ENCODE data around the gene NAA38. TPM values are rescaled to one million over a fixed set of nuclear protein-coding genes. Genes with fewer than 3 reads are reported as not detected.

NAA38 gene
- total RNA-seq, 2 donors from 2014 or later = 59.5 to 133 TPM

DNA sequence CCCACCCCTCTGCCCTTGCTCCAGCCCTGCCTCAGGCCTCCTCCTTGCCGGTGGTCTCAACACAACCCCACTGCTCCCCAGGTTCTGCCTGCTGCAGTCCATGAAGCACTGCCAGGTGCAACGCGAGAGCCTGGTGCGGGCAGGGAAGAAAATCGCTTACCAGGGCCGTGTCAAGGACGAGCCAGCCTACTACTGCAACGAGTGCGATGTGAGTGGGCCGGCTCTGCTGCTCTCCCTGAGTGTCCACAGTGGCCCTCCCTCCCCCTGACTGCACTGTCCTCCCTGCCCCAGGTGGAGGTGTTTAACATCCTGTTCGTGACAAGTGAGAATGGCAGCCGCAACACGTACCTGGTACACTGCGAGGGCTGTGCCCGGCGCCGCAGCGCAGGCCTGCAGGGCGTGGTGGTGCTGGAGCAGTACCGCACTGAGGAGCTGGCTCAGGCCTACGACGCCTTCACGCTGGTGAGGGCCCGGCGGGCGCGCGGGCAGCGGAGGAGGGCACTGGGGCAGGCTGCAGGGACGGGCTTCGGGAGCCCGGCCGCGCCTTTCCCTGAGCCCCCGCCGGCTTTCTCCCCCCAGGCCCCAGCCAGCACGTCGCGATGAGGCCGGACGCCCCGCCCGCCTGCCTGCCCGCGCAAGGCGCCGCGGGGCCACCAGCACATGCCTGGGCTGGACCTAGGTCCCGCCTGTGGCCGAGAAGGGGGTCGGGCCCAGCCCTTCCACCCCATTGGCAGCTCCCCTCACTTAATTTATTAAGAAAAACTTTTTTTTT, 4.3 kb downstream of the NAA38 start:
- peaks cover 20% of the 10 kb centered on the region for H3K36me3 ChIP-seq
- H3K9ac ChIP-seq (ENCODE audit: low read depth in 2 of 2, low read length in 2 of 2) = no peak overlapping the region
- no peak overlapping the region for H3K27ac ChIP-seq
- DNase-seq = no peak
- peaks cover 9% of the 10 kb centered on the region for H3K4me1 ChIP-seq
- H3K9me3 ChIP-seq = no peaks in the 10 kb centered on the region
- H3K27me3 ChIP-seq = no peaks in the 10 kb centered on the region
- TF ChIP-seq, protein P1, sequence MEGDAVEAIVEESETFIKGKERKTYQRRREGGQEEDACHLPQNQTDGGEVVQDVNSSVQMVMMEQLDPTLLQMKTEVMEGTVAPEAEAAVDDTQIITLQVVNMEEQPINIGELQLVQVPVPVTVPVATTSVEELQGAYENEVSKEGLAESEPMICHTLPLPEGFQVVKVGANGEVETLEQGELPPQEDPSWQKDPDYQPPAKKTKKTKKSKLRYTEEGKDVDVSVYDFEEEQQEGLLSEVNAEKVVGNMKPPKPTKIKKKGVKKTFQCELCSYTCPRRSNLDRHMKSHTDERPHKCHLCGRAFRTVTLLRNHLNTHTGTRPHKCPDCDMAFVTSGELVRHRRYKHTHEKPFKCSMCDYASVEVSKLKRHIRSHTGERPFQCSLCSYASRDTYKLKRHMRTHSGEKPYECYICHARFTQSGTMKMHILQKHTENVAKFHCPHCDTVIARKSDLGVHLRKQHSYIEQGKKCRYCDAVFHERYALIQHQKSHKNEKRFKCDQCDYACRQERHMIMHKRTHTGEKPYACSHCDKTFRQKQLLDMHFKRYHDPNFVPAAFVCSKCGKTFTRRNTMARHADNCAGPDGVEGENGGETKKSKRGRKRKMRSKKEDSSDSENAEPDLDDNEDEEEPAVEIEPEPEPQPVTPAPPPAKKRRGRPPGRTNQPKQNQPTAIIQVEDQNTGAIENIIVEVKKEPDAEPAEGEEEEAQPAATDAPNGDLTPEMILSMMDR (IDR thresholded peaks at IDR 0.05) = no peak
- no peak overlapping the region for H3K4me3 ChIP-seq
- intact Hi-C loops (cut with DNase I) = loop anchor here (2.0 kb wide), 1 partner anchor 20 kb away; no protein-coding TSS in a partner anchor

DNA sequence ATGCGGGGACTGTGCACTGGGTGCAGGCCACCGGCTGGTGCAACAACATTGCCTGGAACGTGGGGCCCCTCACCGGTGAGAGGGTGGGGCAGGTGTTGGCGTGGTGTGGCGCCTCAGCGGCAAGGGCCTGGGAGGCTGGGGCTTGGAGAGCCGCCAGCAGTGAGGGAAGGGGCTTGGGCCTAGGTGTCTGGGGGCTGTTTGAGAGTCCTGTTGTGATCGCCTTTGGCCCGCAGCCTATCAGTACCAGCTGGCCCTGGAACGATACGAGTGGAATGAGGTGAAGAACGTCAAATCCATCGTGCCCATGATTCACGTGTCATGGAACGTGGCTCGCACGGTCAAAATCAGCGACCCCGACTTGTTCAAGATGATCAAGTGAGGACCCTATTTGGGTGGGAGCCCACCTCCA, 5.1 kb downstream of the NAA38 start:
- H3K4me1 ChIP-seq = peaks cover 9% of the 10 kb centered on the region
- H3K36me3 ChIP-seq = peaks cover 20% of the 10 kb centered on the region
- H3K9me3 ChIP-seq = no peaks in the 10 kb centered on the region
- intact Hi-C loops (cut with DNase I) = loop anchor here (2.0 kb wide), 1 partner anchor 19 kb away; no protein-coding TSS in a partner anchor
- H3K27me3 ChIP-seq = no peaks in the 10 kb centered on the region
- TF ChIP-seq, protein P1 (IDR thresholded peaks at IDR 0.05) = no peak
- no peak overlapping the region for H3K4me3 ChIP-seq
- H3K27ac ChIP-seq = no peak overlapping the region
- no peak for DNase-seq
- H3K9ac ChIP-seq (ENCODE audit: low read depth in 2 of 2, low read length in 2 of 2) = peak overlapping the region; percentile 2 to 19

DNA sequence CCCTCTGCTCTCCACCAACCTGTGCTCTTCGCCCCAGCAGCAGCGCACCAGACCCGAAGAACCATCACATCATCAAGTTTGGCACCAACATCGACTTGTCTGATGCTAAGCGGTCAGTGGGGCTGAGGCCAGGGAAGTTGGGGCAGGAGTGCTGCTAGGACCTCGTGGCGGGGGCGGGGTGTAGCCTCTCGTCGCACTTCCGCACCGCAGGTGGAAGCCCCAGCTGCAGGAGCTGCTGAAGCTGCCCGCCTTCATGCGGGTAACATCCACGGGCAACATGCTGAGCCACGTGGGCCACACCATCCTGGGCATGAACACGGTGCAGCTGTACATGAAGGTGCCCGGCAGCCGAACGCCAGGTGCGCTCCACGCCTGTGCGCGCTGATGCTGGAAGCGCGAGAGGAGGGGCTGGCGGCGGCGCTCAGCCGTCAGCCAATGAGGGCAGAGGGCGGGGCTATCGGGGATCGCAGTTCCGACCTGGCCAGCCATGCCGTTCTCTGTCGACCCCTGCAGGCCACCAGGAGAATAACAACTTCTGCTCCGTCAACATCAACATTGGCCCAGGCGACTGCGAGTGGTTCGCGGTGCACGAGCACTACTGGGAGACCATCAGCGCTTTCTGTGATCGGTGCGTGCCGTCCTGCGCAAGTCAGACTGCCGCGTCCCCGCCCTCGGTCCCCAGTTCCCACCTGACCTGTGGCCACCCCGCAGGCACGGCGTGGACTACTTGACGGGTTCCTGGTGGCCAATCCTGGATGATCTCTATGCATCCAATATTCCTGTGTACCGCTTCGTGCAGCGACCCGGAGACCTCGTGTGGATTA, 5.7 kb downstream of the NAA38 start:
- TF ChIP-seq, protein P1 (IDR thresholded peaks at IDR 0.05) = peak; percentile 94
- peak; percentile 92 for DNase-seq
- Histone ChIP-seq H3K4me1 (peaks cover 9% of the 10 kb centered on the region), H3K27me3 (no peaks in the 10 kb centered on the region), H3K36me3 (peaks cover 20% of the 10 kb centered on the region), H3K9ac (ENCODE audit: low read depth in 2 of 2, low read length in 2 of 2) (peak overlapping the region; percentile 8 to 19), H3K4me3 (no peak overlapping the region), H3K27ac (no peak overlapping the region), H3K9me3 (no peaks in the 10 kb centered on the region)
- intact Hi-C loops (cut with DNase I) = loop anchor here (2.0 kb wide), 2 partner anchors 19 to 27 kb away; no protein-coding TSS in a partner anchor

DNA sequence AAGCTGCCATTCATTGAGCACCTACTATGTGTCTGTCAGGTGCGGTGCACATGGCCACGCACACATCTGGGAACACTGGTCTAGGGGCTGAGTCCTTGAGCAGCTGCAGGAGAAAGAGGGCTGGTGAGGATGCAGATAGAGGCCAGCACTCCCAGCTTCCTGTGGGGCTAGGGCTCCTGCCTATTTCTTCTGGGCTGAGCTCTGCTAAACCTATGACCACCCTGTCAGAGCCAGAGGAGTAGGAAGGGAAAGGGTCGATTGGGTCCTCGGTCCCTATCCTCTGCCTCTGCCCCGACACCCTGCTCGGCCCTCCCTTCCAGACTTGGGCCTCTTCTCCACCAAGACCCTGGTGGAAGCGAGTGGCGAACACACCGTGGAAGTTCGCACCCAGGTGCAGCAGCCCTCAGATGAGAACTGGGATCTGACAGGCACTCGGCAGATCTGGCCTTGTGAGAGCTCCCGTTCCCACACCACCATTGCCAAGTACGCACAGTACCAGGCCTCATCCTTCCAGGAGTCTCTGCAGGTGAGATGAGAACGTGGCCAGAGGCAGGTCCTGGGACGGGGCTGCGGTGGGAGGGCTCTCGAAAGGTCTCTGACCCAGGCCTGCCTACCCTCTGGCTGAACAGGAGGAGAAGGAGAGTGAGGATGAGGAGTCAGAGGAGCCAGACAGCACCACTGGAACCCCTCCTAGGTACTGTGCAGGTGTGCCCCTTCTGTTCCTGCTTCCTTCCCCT, 6.5 kb downstream of the NAA38 start:
- peaks cover 9% of the 10 kb centered on the region for H3K4me1 ChIP-seq
- intact Hi-C loops (cut with DNase I) = loop anchor here (2.0 kb wide), 1 partner anchor 26 kb away; no protein-coding TSS in a partner anchor

More for the DNA sequence above, 6.5 kb downstream of the NAA38 start:
- Histone ChIP-seq H3K36me3 (peaks cover 25% of the 10 kb centered on the region), H3K4me3 (no peak overlapping the region), H3K27me3 (no peaks in the 10 kb centered on the region), H3K9ac (ENCODE audit: low read depth in 2 of 2, low read length in 2 of 2) (peak overlapping the region in 1 of 2 donors; percentile 8), H3K9me3 (no peaks in the 10 kb centered on the region), H3K27ac (no peak overlapping the region)
- peak; percentile 23 for DNase-seq
- TF ChIP-seq, protein P1 (IDR thresholded peaks at IDR 0.05) = no peak
